Liver (tissue), 9 donors: ENCODE measurements around the gene ADGRV1. TPM values are rescaled to one million over a fixed set of nuclear protein-coding genes. Genes with fewer than 3 reads are reported as not detected.

Experiments used
- DNase-seq: peaks from one replicate; pipeline ENCODE4 v3.0.0-alpha.2; 2017; ENCODE audit warnings: low spot score
- H3K27ac ChIP-seq, 2 donors: one replicate each; pipeline ENCODE4 v1.7.0; 2013; ENCODE audit warnings: inconsistent platforms in 2 of 2, low read length in 2 of 2, control low read depth in 1 of 2, low read depth in 1 of 2, mild to moderate bottlenecking in 1 of 2
- H3K27me3 ChIP-seq, 4 donors: one replicate each; pipeline versions ENCODE4 v1.6.1 to v1.7.0; 2013; ENCODE audit warnings: low read length in 3 of 4, inconsistent platforms in 1 of 4, mild to moderate bottlenecking in 1 of 4, moderate library complexity in 1 of 4; ENCODE audit not compliant: control insufficient read depth in 4 of 4, insufficient read depth in 4 of 4
- H3K36me3 ChIP-seq, 4 donors: one replicate each; pipeline versions ENCODE4 v1.6.1 to v1.7.0; 2013; ENCODE audit warnings: low read length in 3 of 4, mild to moderate bottlenecking in 3 of 4, low read depth in 1 of 4, moderate library complexity in 1 of 4; ENCODE audit not compliant: control insufficient read depth in 4 of 4, insufficient read depth in 3 of 4
- H3K4me1 ChIP-seq, 4 donors: one replicate each; pipeline versions ENCODE4 v1.6.1 to v1.7.0; 2013; ENCODE audit warnings: low read length in 3 of 4, mild to moderate bottlenecking in 3 of 4, moderate library complexity in 1 of 4; ENCODE audit not compliant: control insufficient read depth in 4 of 4, insufficient read depth in 4 of 4
- H3K4me3 ChIP-seq, 3 donors: one replicate each; pipeline versions ENCODE4 v1.6.1 to v1.7.0; 2013; ENCODE audit warnings: low read length in 3 of 3, control low read depth in 1 of 3, low read depth in 1 of 3, mild to moderate bottlenecking in 1 of 3
- H3K9ac ChIP-seq, 2 donors: one replicate each; pipeline ENCODE4 v1.7.0; 2013; ENCODE audit warnings: low read length in 2 of 2, mild to moderate bottlenecking in 2 of 2, moderate library complexity in 2 of 2, control low read depth in 1 of 2, low read depth in 1 of 2
- H3K9me3 ChIP-seq, 4 donors: one replicate each; pipeline versions ENCODE4 v1.6.1 to v1.7.0; 2013; ENCODE audit warnings: low read length in 3 of 4; ENCODE audit not compliant: control insufficient read depth in 4 of 4
- ATF3 ChIP-seq: IDR thresholded peaks from 2 replicates; pipeline ENCODE4 v1.6.1; 2016; ENCODE audit warnings: antibody characterized with exemption
- CTCF ChIP-seq: fragments of 150-350 bp; IDR thresholded peaks from 2 replicates; pipeline ENCODE4 v1.5.1; 2017; ENCODE audit warnings: improper control_type of control experiment, low read depth, low read length; ENCODE audit not compliant: missing input control
- EGR1 ChIP-seq, 2 donors: IDR thresholded peaks; 2 replicates each; pipeline ENCODE4 v1.6.1; 2016 to 2018; ENCODE audit warnings: antibody characterized with exemption in 2 of 2, low read depth in 2 of 2
- FOXA2 ChIP-seq: IDR thresholded peaks from 2 replicates; pipeline ENCODE4 v1.6.1; 2016; ENCODE audit warnings: antibody characterized with exemption
- GABPA ChIP-seq, 2 donors: IDR thresholded peaks in 1 of 2; conservative IDR thresholded peaks in 1 of 2; 2 replicates each; pipeline ENCODE4 v1.6.1; 2016; ENCODE audit warnings: antibody characterized with exemption in 2 of 2, mild to moderate bottlenecking in 1 of 2, moderate library complexity in 1 of 2
- HNF4A ChIP-seq, 2 donors: conservative IDR thresholded peaks; 2 replicates each; pipeline ENCODE4 v1.6.1; 2016; ENCODE audit warnings: antibody characterized with exemption in 2 of 2, mild to moderate bottlenecking in 2 of 2
- HNF4G ChIP-seq: IDR thresholded peaks from 2 replicates; pipeline ENCODE4 v1.6.1; 2016; ENCODE audit warnings: antibody characterized with exemption
- JUND ChIP-seq, 2 donors: IDR thresholded peaks; 2 replicates each; pipeline ENCODE4 v1.6.1; 2016; ENCODE audit warnings: antibody characterized with exemption in 2 of 2
- MAX ChIP-seq: IDR thresholded peaks from 2 replicates; pipeline ENCODE4 v1.6.1; 2016; ENCODE audit warnings: antibody characterized with exemption
- NR2F2 ChIP-seq: IDR thresholded peaks from 2 replicates; pipeline ENCODE4 v1.6.1; 2016; ENCODE audit warnings: antibody characterized with exemption
- REST ChIP-seq: IDR thresholded peaks from 2 replicates; pipeline ENCODE4 v1.6.1; 2016; ENCODE audit warnings: antibody characterized with exemption, mild to moderate bottlenecking
- SP1 ChIP-seq: IDR thresholded peaks from 2 replicates; pipeline ENCODE4 v1.6.1; 2018; ENCODE audit warnings: antibody characterized with exemption, mild to moderate bottlenecking
- TAF1 ChIP-seq: conservative IDR thresholded peaks from 2 replicates; pipeline ENCODE4 v1.6.1; 2016; ENCODE audit warnings: antibody characterized with exemption, mild to moderate bottlenecking
- ZBTB33 ChIP-seq: IDR thresholded peaks from 2 replicates; pipeline ENCODE4 v1.6.1; 2016; ENCODE audit warnings: antibody characterized with exemption
- WGBS: extraction: QIAGEN DNeasy Blood & Tissue Kit; methylation state at CpG from one replicate; pipeline ENCODE4 v1.1.7; 2013; 5-methylcytosine and 5-hydroxymethylcytosine counted together
- polyA plus RNA-seq, 2 donors: library from polyadenylated mRNA; stranded (reverse) in 1 of 2; unstranded in 1 of 2; fragments of 200-250 nt in 1 of 2; fragments of >200 nt in 1 of 2; fragmentation: Nextera tagmentation in 1 of 2; extraction: Ambion mirVana in 1 of 2; gene quantifications; one replicate each; pipeline versions ENCODE4 v1.2.1 to v1.2.3, GENCODE V29; 2013 to 2015
- total RNA-seq, 2 donors: library from RNA; depleted of rRNA; stranded (reverse); fragments of >200 nt; gene quantifications; one replicate each; pipeline ENCODE4 v1.2.3, GENCODE V29; 2014
- donor health status: healthy.
- donor health status: healthy.
- donor health status: healthy.
- donor health status: healthy.
- donor health status: healthy.

Gene ADGRV1
- total and polyA plus RNA-seq, 4 donors: 5.1 to 15.5 (median 9.6) TPM

GRCh38 chr5:90739567-90739966 is 181.0 kb downstream of the ADGRV1 start:
- Histone ChIP-seq H3K9me3 (peaks cover 0 to 5% (median under 1%) of the 10 kb centered on the region in 4 donors), H3K4me1 (no peaks in the 10 kb centered on the region), H3K27me3 (no peaks in the 10 kb centered on the region), H3K9ac (no peak overlapping the region), H3K36me3 (no peaks in the 10 kb centered on the region), H3K4me3 (no peak overlapping the region), H3K27ac (no peak overlapping the region)
- no peak for DNase-seq
- 56% methylated on average over 1 of the region's 1 CpG for WGBS
- TF ChIP-seq ZBTB33 (no peak), FOXA2 (no peak), TAF1 (no peak), HNF4G (no peak), JUND (IDR thresholded peaks at IDR 0.05) (no peak), HNF4A (conservative IDR thresholded peaks at IDR 0.05) (no peak), CTCF (no peak), SP1 (no peak), REST (no peak), NR2F2 (no peak), EGR1 (IDR thresholded peaks at IDR 0.05; ENCODE audit: low read depth in 2 of 2) (no peak), ATF3 (no peak)

- TF ChIP-seq MAX (no peak), REST (no peak), ATF3 (no peak), NR2F2 (no peak), GABPA (IDR thresholded peaks at IDR 0.05 in 1 of 2, conservative IDR thresholded peaks at IDR 0.05 in 1 of 2) (no peak), SP1 (no peak)
- H3K27ac ChIP-seq: no peak overlapping the region
- no peaks in the 10 kb centered on the region for H3K4me1 ChIP-seq
- H3K36me3 ChIP-seq: no peaks in the 10 kb centered on the region
- WGBS: 61% methylated on average over 4 of the region's 4 CpGs
- H3K9me3 ChIP-seq: peaks cover 0 to 5% (median under 1%) of the 10 kb centered on the region in 4 donors
- no peak overlapping the region for H3K4me3 ChIP-seq
- no peak overlapping the region for H3K9ac ChIP-seq
- no peaks in the 10 kb centered on the region for H3K27me3 ChIP-seq
- DNase-seq: no peak
Measured at GRCh38 chr5:90740244-90740799, 181.7 kb downstream of the ADGRV1 start.
